ENCODE results near the gene BAZ2B. TPM values are rescaled to one million over a fixed set of nuclear protein-coding genes. Genes with fewer than 3 reads are reported as not detected.
"Not testable (repeated sequence)": the region's sequence is repeated elsewhere in the genome, so short reads cannot be mapped to it uniquely, and the experiment has no call there.

The BAZ2B gene
- total RNA-seq, result 77.7 TPM

DNA sequence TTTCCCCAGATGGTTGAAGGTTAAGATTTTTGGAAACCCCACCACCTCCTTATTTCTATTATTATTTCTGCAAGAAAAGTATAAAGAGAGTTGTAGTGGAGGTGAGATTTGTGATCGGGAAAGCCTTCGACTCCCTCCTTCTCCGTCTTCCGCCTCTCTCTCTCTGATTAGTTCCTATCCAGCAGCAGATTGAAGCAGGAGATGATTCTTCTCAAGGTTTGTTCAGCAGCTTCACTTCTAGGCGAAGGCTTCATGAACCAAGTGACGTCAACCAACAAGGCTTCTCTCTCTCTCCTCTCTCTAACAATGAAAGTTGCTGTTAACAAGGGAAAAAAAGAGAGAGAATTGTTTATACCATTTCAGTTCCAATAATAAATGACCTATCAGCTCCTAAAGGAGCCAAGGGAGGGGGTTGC, at the start of gene BAZ2B:
TSS of gene BAZ2B (minus strand) at position 263 of the 416 bp plus-strand sequence. CDS start 137,829 bp downstream, outside the sequence.
- peak; percentile 58 for DNase-seq (ENCODE audit: low spot score)

DNA sequence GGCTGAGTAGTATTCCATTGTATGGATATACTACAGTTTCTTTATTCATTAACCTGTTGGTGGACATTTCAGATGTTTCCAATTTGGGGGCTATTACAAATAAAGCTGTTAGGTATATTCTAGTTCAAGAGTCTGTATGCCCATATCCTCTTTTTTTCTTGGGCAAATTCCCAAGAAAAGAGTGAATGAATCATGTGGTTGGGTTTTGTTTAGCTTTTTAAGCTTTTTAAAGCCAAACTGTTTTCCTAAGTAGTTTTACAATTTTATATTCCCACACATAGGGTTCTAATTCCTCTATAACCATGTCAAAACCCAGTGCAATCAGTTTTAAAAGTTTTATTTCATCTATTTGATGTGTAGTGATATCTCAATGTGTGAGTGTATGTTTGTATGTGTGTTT, 44.9 kb upstream of the BAZ2B start:
- DNase-seq (ENCODE audit: low spot score), result no peak

DNA sequence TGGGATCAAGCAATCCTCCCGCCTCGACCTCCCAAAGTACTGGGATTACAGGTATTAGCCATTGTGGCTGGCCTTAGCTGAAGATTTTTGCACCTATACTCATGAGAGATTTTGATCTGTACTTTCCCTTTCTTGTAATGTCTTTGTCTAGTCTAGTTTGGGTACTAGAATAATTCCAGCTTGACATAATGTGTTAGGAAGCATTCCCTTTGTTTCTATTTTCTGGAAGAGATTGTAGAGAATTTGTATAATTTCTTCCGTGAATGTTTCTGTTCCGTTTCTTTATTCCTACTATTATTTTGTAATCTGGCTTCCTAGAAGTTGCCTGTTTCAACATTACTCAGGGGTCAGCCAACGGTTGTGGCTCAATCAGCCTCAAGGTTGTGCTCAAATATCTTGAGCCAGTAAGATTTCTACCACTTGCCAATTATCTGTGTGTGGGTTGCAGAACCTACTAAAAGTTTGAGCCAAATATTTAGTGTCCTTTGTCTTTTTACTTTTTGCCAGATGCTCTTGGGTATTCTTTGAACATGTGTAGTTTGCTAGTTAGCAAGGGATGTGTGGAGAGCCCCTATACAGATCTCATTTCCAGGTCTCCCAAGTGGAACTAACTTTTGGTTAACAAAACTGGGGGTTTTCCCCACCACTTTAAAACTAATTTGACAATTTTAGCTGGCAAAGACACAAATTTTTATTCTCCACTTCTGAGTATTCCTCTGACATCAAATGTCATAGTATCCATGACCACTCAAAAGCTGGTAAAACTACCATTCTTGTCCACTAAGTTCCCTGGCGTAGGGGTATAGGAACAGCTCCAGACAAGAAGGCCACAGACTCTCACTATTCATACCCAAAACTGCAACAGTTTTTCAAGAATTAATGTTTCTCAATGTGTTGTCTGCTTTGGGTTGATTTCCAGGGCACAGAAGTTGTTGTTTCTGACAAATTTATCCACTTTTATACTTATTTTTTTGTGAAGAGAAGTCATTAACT, 42.8 kb upstream of the BAZ2B start:
- peak; percentile 18 for DNase-seq (ENCODE audit: low spot score)

GRCh38 chr2:159653962-159654361, 37.6 kb upstream of the BAZ2B start:
- no peak for DNase-seq (ENCODE audit: low spot score)

DNA sequence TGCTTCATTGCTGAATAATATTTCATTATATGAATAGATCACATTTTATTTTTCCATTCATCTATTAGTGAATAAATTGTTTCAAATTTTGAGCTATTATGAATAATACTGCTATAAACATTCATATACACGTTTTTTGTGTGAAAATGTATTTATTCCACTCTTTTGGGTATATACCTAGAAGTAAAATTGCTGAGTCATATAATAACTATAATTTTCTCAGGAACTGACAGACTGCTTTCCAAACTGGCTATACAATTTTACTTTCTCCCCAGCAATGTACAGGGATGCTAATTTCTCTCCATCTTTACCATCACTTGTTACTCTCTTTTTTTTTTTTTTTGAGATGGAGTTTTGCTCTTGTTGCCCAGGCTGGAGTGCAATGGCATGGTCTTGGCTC, 35.5 kb upstream of the BAZ2B start:
- no peak for DNase-seq (ENCODE audit: low spot score)

DNA sequence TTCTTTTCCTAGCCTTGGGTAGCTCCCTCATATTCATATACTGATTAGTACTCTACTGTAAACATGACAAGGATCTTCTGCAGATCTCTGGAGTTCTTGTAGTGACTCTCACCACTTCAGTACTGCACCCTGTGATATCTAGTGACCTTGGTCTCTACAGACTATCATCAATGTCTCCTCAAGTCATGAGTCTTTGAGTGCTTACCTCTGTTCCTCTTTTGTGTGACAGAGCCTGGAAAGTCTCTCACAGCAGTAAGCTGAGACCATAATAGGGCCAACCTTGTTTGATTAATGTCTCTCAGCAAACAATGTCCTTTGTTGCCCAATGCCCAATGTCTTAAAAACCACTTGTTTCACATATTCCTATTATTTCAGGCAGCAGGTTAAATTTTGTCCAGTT, 34.2 kb upstream of the BAZ2B start:
- no peak for DNase-seq (ENCODE audit: low spot score)

GRCh38 chr2:159648643-159649042, 32.3 kb upstream of the BAZ2B start:
- no peak for DNase-seq (ENCODE audit: low spot score)

- no peak for DNase-seq (ENCODE audit: low spot score)
These were observed 31.3 kb upstream of the BAZ2B start for GRCh38 chr2:159647667-159648066.

- DNase-seq (ENCODE audit: low spot score), result no peak
These were observed 23.8 kb upstream of the BAZ2B start for GRCh38 chr2:159640176-159640575.

GRCh38 chr2:159639712-159640111, 23.4 kb upstream of the BAZ2B start:
- no peak for DNase-seq (ENCODE audit: low spot score)

DNA sequence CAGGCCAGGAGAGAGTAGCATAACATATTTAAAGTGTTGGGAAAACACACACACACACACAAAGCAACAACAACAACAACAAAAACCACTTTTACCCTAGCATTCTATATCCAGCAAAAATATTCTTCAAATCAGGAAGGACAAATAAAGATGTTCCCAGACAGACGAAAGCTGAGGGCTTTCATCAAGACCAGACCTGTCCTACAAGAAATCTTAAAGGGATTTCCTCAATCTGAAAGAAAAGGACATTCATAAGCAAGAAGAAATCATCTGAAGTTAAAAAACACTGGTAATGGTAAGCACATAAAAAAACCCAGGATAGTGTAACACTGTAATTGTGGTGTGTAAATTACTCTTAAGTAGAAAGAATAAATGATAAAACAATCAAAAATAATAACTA, 22.7 kb upstream of the BAZ2B start:
- DNase-seq (ENCODE audit: low spot score), result no peak

GRCh38 chr2:159637988-159638501, 21.7 kb upstream of the BAZ2B start:
- DNase-seq (ENCODE audit: low spot score), result no peak

DNA sequence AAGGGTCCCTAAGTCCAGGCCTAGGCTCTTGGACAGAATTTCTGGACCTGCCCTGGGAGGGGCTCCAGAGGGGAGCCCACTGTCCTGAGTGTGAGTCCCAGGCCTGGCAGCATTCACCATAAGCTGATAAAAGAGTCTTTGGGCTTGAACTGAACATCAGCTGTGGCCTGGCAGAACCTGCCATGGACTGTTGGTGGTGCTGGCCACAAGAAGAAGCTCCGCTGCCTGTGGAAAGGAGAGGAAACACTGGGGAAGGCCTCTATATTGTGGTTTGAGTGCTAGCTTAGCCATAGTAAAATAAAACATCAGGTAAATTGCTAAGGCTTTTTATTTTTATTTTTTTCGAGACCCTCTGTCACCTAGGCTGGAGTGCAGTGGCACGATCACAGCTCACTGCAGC, 20.9 kb upstream of the BAZ2B start:
- no peak for DNase-seq (ENCODE audit: low spot score)

- DNase-seq (ENCODE audit: low spot score), result no peak
These were observed 18.9 kb upstream of the BAZ2B start for GRCh38 chr2:159635006-159635789.

DNA sequence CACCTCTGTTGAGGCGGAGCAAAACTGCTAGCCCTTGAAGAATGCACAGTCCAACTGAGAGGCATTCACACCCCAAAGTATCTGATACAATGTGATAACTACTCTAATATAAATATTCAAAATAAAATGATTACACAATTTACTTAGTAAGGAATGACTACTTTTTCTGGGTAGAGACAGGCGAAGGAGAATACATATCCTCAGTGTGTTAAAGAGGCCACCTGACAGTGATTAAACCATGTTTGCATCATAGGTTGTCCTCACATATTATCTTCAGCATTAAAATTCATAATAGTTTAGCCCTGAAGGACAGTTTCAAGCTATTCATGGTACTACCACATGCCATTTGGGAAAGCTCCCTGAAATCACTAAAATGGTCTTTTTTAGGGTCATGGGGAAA, 16.9 kb upstream of the BAZ2B start:
- no peak for DNase-seq (ENCODE audit: low spot score)

GRCh38 chr2:159625628-159626027, 9.3 kb upstream of the BAZ2B start:
- DNase-seq (ENCODE audit: low spot score), result not testable (repeated sequence)

DNA sequence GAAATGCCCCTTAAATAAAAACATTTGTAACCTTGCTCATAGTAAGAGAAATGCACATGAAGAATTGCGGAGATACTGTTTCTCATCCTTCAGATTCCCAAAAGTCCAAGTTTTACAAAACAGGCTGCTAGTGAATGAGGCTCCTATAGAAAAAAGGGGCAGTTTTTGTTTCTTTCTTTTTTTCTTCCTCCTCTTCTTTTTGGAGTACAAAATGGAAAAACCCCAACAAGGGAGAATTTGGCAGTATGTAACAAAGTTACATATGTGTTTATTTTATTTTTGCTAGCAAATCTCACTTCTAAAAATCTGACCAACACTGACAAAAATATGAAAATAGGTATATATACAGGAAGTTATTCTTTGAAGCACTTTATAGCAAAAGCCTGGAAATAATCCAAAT, 7.1 kb upstream of the BAZ2B start:
- no peak for DNase-seq (ENCODE audit: low spot score)

GRCh38 chr2:159622966-159623365, 6.6 kb upstream of the BAZ2B start:
- no peak for DNase-seq (ENCODE audit: low spot score)

GRCh38 chr2:159620796-159621195, 4.4 kb upstream of the BAZ2B start:
- DNase-seq (ENCODE audit: low spot score), result no peak

DNA sequence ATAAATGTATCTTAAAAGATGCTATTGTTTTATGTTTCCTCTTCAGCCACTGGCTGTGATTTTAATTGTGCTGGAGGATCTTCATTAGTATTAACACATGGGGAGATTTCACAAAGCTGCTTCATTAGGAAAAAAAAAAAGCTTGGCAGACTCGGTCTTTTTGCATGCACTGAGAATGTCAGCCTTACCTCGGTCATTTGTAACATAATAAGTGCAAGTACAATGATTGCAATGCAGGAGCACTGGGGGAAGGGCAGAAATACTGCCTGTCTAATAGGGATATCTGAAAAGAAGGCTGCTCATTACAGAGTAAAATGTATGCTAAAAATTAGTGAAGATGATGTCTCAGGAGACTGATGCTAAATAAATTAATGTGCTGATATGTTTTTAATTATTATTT, 1.3 kb upstream of the BAZ2B start:
- DNase-seq (ENCODE audit: low spot score), result peak; percentile 27

- no peak for DNase-seq (ENCODE audit: low spot score)
These were observed 752 bp upstream of the BAZ2B start for GRCh38 chr2:159617100-159617499.

Data from mucosa of gallbladder (tissue), 1 donor.